Brain microvascular endothelial cell (primary cell): ENCODE data around the gene CCDC157.

Source experiments
- DNase-seq: peaks from one replicate; pipeline ENCODE4 v3.0.0-alpha.2; 2020
- H3K27ac ChIP-seq: fragments of 250-450 bp; sonication (Bioruptor Pico); 2 replicates; pipeline ENCODE4 v1.5.1; 2020; ENCODE audit warnings: mild to moderate bottlenecking, moderate library complexity
- H3K27me3 ChIP-seq: fragments of 250-450 bp; sonication (Bioruptor Pico); replicated peaks from 2 replicates; pipeline ENCODE4 v1.5.1; 2020; ENCODE audit warnings: mild to moderate bottlenecking
- H3K36me3 ChIP-seq: fragments of 250-450 bp; sonication (Bioruptor Pico); replicated peaks from 2 replicates; pipeline ENCODE4 v1.5.1; 2020; ENCODE audit warnings: mild to moderate bottlenecking
- H3K4me3 ChIP-seq: 2 replicates; pipeline ENCODE4 v1.5.1; 2011; ENCODE audit warnings: low read depth, mild to moderate bottlenecking, control low read depth, low read length, moderate library complexity
- CTCF ChIP-seq: IDR thresholded peaks from 2 replicates; pipeline ENCODE4 v1.5.1; 2011; ENCODE audit warnings: low read depth, mild to moderate bottlenecking, moderate library complexity, low read length, control low read depth, inconsistent platforms; ENCODE audit errors: missing control alignments
- in situ Hi-C: cut with HindIII; loops from 2 replicates; pipeline ENCODE4 v1.10.0; 2017; ENCODE audit warnings: low sequenced_read_pairs, low pct_ligation_motif_present

The CCDC157 gene

GRCh38 chr22:30423301-30423958, 66.6 kb downstream of the CCDC157 start:
- in situ Hi-C loops: no loop called here
- DNase-seq: no peak
- Histone ChIP-seq H3K27me3 (no peaks in the 10 kb centered on the region), H3K4me3 (peak overlapping the region; percentile 51), H3K36me3 (peaks cover 26% of the 10 kb centered on the region), H3K27ac (peak overlapping the region; percentile 99)
- TF ChIP-seq CTCF: no peak

DNA sequence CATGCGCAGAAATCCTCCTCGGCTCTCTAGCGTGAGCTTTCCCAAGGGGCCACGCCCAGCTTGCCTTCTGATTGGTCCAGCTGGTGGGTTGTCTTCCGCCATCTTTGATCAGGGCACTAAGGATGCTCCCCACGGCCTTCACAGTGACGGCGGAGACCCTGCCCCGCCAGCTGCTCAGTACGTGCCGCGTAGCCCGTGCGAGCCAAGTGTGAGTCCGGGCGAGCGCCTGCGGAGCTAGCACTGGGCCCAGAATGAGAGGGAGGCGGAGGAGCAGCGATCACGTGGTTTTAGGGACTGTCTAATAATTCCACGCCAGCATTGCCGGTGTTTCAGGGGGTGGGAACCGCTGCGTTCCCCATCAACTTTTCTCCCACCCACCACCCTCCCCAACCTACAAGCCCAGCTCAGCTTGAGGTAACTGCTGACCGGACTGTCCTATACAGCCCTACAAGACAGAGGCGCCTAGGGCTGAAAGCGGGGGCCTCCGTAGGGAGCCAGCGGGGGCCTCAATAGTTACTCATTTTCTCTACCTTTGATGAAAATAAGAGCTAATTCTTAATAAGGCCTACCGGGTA, 67.2 kb downstream of the CCDC157 start:
- H3K27ac ChIP-seq: peak overlapping the region; percentile 99
- H3K4me3 ChIP-seq: peak overlapping the region; percentile 51
- in situ Hi-C loops: no loop called here
- DNase-seq: peak; percentile 99
- H3K27me3 ChIP-seq: no peaks in the 10 kb centered on the region
- TF ChIP-seq CTCF: no peak
- peaks cover 23% of the 10 kb centered on the region for H3K36me3 ChIP-seq

- TF ChIP-seq CTCF: peak; percentile 34
- Histone ChIP-seq H3K4me3 (peak overlapping the region; percentile 30), H3K36me3 (peaks cover 20% of the 10 kb centered on the region), H3K27ac (peak overlapping the region; percentile 99), H3K27me3 (no peaks in the 10 kb centered on the region)
- peak; percentile 37 for DNase-seq
- in situ Hi-C loops: no loop called here
Observed at GRCh38 chr22:30424534-30425326, 67.9 kb downstream of the CCDC157 start.

DNA sequence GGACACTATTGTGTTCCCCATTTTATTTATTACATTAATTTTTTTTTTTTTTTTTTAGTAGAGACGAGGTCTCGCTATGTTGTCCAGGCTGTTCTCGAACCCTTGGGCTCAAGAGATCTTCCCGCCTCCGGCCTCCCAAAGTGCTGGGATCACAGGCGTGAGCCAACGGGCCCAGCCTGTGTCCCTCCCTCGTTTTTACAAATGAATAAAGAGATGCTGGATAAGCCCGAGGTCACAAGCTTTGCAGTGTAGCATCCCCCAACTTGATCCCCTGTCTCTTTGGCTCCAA, 68.5 kb downstream of the CCDC157 start:
- DNase-seq: no peak
- H3K36me3 ChIP-seq: peaks cover 16% of the 10 kb centered on the region
- H3K27me3 ChIP-seq: no peaks in the 10 kb centered on the region
- in situ Hi-C loops: no loop called here
- peak overlapping the region; percentile 68 for H3K4me3 ChIP-seq
- no peak for TF ChIP-seq CTCF
- peak overlapping the region; percentile 99 for H3K27ac ChIP-seq

GRCh38 chr22:30425616-30426387, 69.0 kb downstream of the CCDC157 start, which contains the start of gene MTFP1:
Gene MTFP1 (plus strand): TSS chr22:30425768. CDS start chr22:30425880, 112 bp downstream.
- in situ Hi-C loops: no loop called here

More at GRCh38 chr22:30425616-30426387, 69.0 kb downstream of the CCDC157 start, which contains the start of gene MTFP1:
- DNase-seq: peak; percentile 56
- Histone ChIP-seq H3K36me3 (peaks cover 16% of the 10 kb centered on the region), H3K4me3 (peak within 1 kb of the TSS; percentile 68), H3K27me3 (no peaks in the 10 kb centered on the region), H3K27ac (peak within 1 kb of the TSS; percentile 99)
- TF ChIP-seq CTCF: peak; percentile 23
